PC-9 (cell line): Measurements from ENCODE around the gene ZCCHC8. TPM values are rescaled to one million over a fixed set of nuclear protein-coding genes. Genes with fewer than 3 reads are reported as not detected.

Experiments used
- BruUV-seq: library from RNA; stranded (reverse); fragments of 400-500 nt; replicated peaks from 2 replicates; lab custom pipeline; 2021; lab: Mats Ljungman, UMichigan
- CTCF ChIA-PET: fragments of 300-600 bp; sonication (Branson Sonifier 250); formaldehyde crosslinking; loops from one replicate; lab custom pipeline; 2022; ENCODE audit warnings: antibody characterized with exemption; lab: Charles Lee
- POLR2A ChIA-PET: fragments of 300-600 bp; sonication (Branson Sonifier 250); formaldehyde crosslinking; loops from one replicate; lab custom pipeline; 2022; ENCODE audit warnings: antibody characterized with exemption; ENCODE audit not compliant: unreplicated experiment; lab: Charles Lee
- DNase-seq, 2 experiments: peaks; one replicate each; pipeline versions ENCODE4 v3.0.0 to v3.0.0-alpha.2; 2015 to 2022; ENCODE audit warnings: mixed read lengths in 1 of 2
- H2AFZ ChIP-seq: fragments of 200-600 bp; sonication (generic); 2 replicates; pipeline ENCODE4 v1.8.1; 2017; ENCODE audit warnings: antibody characterized with exemption
- H3F3A ChIP-seq: fragments of 200-600 bp; sonication (generic); 2 replicates; pipeline ENCODE4 v1.8.1; 2017; ENCODE audit warnings: antibody characterized with exemption, mild to moderate bottlenecking, low read depth; ENCODE audit not compliant: insufficient read depth
- H3K27ac ChIP-seq: fragments of 200-600 bp; sonication (generic); 2 replicates; pipeline ENCODE4 v1.6.1; 2016; ENCODE audit warnings: mixed run types
- H3K27me3 ChIP-seq: fragments of 200-600 bp; sonication (generic); 2 replicates; pipeline ENCODE4 v1.6.1; 2016; ENCODE audit warnings: low read depth, mixed run types; ENCODE audit not compliant: insufficient read depth
- H3K36me3 ChIP-seq: fragments of 200-600 bp; sonication (generic); 2 replicates; pipeline ENCODE4 v1.6.1; 2016; ENCODE audit warnings: low read depth, mixed run types
- H3K4me1 ChIP-seq: fragments of 200-600 bp; sonication (generic); replicated peaks from 2 replicates; pipeline ENCODE4 v1.6.1; 2016; ENCODE audit warnings: mixed run types; ENCODE audit not compliant: insufficient read depth
- H3K4me2 ChIP-seq: fragments of 200-600 bp; sonication (generic); 2 replicates; pipeline ENCODE4 v1.6.1; 2017; ENCODE audit warnings: mixed run types
- H3K4me3 ChIP-seq: fragments of 200-600 bp; sonication (generic); 2 replicates; pipeline ENCODE4 v1.6.1; 2016; ENCODE audit warnings: mixed run types
- H3K79me2 ChIP-seq: fragments of 200-600 bp; sonication (generic); 2 replicates; pipeline ENCODE4 v1.6.1; 2017; ENCODE audit warnings: low read depth, mixed run types
- H3K9me2 ChIP-seq: fragments of 200-600 bp; sonication (generic); 2 replicates; pipeline ENCODE4 v1.8.1; 2017; ENCODE audit warnings: mild to moderate bottlenecking; ENCODE audit not compliant: insufficient read depth
- H3K9me3 ChIP-seq: fragments of 200-600 bp; sonication (generic); 2 replicates; pipeline ENCODE4 v1.8.1; 2016; ENCODE audit warnings: low read depth; ENCODE audit not compliant: insufficient read depth
- H4K20me1 ChIP-seq: fragments of 200-600 bp; sonication (generic); 2 replicates; pipeline ENCODE4 v1.8.1; 2017; ENCODE audit not compliant: insufficient read depth
- CTCF ChIP-seq: fragments of 200-600 bp; sonication (generic); conservative IDR thresholded peaks from 2 replicates; pipeline ENCODE4 v1.6.1; 2017; ENCODE audit warnings: mixed run types, antibody characterized with exemption, mild to moderate bottlenecking, moderate library complexity
- EZH2 ChIP-seq: fragments of 200-600 bp; sonication (generic); IDR thresholded peaks from 2 replicates; pipeline ENCODE4 v1.8.0; 2017; ENCODE audit warnings: antibody characterized with exemption, low read depth
- intact Hi-C: fragments of 100-400 bp; cut with micrococcal nuclease; formaldehyde crosslinking; loops from one replicate; pipeline ENCODE4 v1.10.0; 2022; ENCODE audit not compliant: unreplicated experiment
- total RNA-seq: library from RNA; stranded (reverse); gene quantifications from 2 replicates; pipeline ENCODE4 v1.2.3, GENCODE V29; 2021

The ZCCHC8 gene
- total RNA-seq, 1 experiment from 2014 or later, result 24.3 TPM

GRCh38 chr12:122460061-122460460 lies 40.7 kb downstream of the ZCCHC8 start:
- no peaks in the 10 kb centered on the region for H3K9me2 ChIP-seq
- no peak overlapping the region for H3K27ac ChIP-seq
- no peaks in the 10 kb centered on the region for H3K9me3 ChIP-seq
- no peaks in the 10 kb centered on the region for H4K20me1 ChIP-seq
- H2AFZ ChIP-seq, result no peak overlapping the region
- intact Hi-C loops, result no loop called here
- BruUV-seq, result no TSS peak
- ChIA-PET CTCF (no interaction called here), POLR2A (no interaction called here)
- peaks cover 20% of the 10 kb centered on the region for H3K4me1 ChIP-seq
- no peaks in the 10 kb centered on the region for H3K27me3 ChIP-seq
- no peak overlapping the region for H3K4me3 ChIP-seq
- H3F3A ChIP-seq, result peaks cover 21% of the 10 kb centered on the region
- TF ChIP-seq CTCF, result no peak
- no peak for TF ChIP-seq EZH2
- no peaks in the 10 kb centered on the region for H3K36me3 ChIP-seq
- DNase-seq, result no peak
- no peak overlapping the region for H3K4me2 ChIP-seq
- H3K79me2 ChIP-seq, result no peaks in the 10 kb centered on the region

GRCh38 chr12:122459211-122459610 lies 41.5 kb downstream of the ZCCHC8 start:
- no peak overlapping the region for H3K4me2 ChIP-seq
- no peak overlapping the region for H2AFZ ChIP-seq
- peaks cover 15% of the 10 kb centered on the region for H3K4me1 ChIP-seq
- H3K27ac ChIP-seq, result no peak overlapping the region
- H3K36me3 ChIP-seq, result no peaks in the 10 kb centered on the region
- POLR2A ChIA-PET, result no interaction called here
- no TSS peak for BruUV-seq
- peaks cover 19% of the 10 kb centered on the region for H3F3A ChIP-seq
- no peak for DNase-seq
- no peaks in the 10 kb centered on the region for H3K9me2 ChIP-seq
- CTCF ChIA-PET, result interaction anchor here (0.7 kb wide), 1 partner anchor 79 kb away, joined by 10 read pairs; no protein-coding TSS in a partner anchor
- intact Hi-C loops, result no loop called here
- no peak overlapping the region for H3K4me3 ChIP-seq
- no peaks in the 10 kb centered on the region for H3K79me2 ChIP-seq
- TF ChIP-seq EZH2, result no peak
- no peaks in the 10 kb centered on the region for H3K9me3 ChIP-seq
- H4K20me1 ChIP-seq, result no peaks in the 10 kb centered on the region
- H3K27me3 ChIP-seq, result no peaks in the 10 kb centered on the region

GRCh38 chr12:122458105-122459035 lies 42.4 kb downstream of the ZCCHC8 start:
- Histone ChIP-seq H3K4me3 (no peak overlapping the region), H3K4me1 (peaks cover 13% of the 10 kb centered on the region), H3K9me3 (no peaks in the 10 kb centered on the region), H3K27ac (no peak overlapping the region), H3K79me2 (no peaks in the 10 kb centered on the region), H3K27me3 (no peaks in the 10 kb centered on the region), H3F3A (peaks cover 12% of the 10 kb centered on the region), H4K20me1 (no peaks in the 10 kb centered on the region), H3K36me3 (no peaks in the 10 kb centered on the region), H3K9me2 (no peaks in the 10 kb centered on the region), H2AFZ (no peak overlapping the region), H3K4me2 (no peak overlapping the region)
- DNase-seq, result no peak
- BruUV-seq, result no TSS peak
- POLR2A ChIA-PET, result no interaction called here
- CTCF ChIA-PET, result interaction anchor here (0.7 kb wide), 1 partner anchor 78 kb away, joined by 10 read pairs; no protein-coding TSS in a partner anchor
- TF ChIP-seq CTCF, result no peak
- no peak for TF ChIP-seq EZH2
- intact Hi-C loops, result no loop called here
